ENCODE measurements around the gene APOC3. TPM values are rescaled to one million over a fixed set of nuclear protein-coding genes. Genes with fewer than 3 reads are reported as not detected.

The APOC3 gene
- total and polyA plus RNA-seq, 9 of the 15 experiments (the other 6 are each of a cell fraction or from before 2014, with no cell fraction given) = 1.1 TPM; not detected in 8

DNA sequence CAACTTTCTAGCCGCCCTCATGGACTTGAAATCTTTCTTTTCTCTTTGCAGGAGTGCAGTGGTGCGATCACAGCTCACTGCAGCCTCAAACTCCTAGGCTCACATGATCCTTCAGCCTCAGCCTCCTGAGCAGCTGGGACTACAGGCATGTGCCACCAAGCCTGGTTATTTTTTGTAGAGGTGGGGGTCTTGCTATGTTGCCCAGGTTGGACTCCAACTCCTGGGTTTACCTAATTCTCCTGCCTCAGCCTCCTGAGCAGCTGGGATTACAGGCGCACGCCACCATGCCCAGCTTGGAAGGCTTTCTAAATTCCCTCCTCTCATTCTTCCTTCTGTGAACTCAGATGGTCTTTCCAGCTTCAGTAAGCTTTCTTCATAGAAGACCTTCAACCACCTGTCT lies 12.4 kb downstream of the APOC3 start:
- no peak for FAIRE-seq
- TF ChIP-seq, protein P1, sequence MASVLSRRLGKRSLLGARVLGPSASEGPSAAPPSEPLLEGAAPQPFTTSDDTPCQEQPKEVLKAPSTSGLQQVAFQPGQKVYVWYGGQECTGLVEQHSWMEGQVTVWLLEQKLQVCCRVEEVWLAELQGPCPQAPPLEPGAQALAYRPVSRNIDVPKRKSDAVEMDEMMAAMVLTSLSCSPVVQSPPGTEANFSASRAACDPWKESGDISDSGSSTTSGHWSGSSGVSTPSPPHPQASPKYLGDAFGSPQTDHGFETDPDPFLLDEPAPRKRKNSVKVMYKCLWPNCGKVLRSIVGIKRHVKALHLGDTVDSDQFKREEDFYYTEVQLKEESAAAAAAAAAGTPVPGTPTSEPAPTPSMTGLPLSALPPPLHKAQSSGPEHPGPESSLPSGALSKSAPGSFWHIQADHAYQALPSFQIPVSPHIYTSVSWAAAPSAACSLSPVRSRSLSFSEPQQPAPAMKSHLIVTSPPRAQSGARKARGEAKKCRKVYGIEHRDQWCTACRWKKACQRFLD (CRISPR knock-in tag; IDR thresholded peaks at IDR 0.05) = no peak
- no peak for TF ChIP-seq SIN3A (IDR thresholded peaks at IDR 0.05; ENCODE audit: borderline replicate concordance in 2 of 2, control insufficient read depth in 1 of 2, low read depth in 2 of 2, low read length in 2 of 2)
- no peak for TF ChIP-seq ARID2 (IDR thresholded peaks at IDR 0.05)
- no peak for TF ChIP-seq EP300 (IDR thresholded peaks at IDR 0.05; ENCODE audit: low read length)
- TF ChIP-seq SRSF9 (IDR thresholded peaks at IDR 0.05; ENCODE audit: borderline replicate concordance, low read depth, low read length) = no peak
- no peak for TF ChIP-seq NUFIP1 (IDR thresholded peaks at IDR 0.05; ENCODE audit: partially characterized antibody)
- no peak for TF ChIP-seq SOX6 (IDR thresholded peaks at IDR 0.05)
- no peak for TF ChIP-seq BRD4 (IDR thresholded peaks at IDR 0.05)
- TF ChIP-seq KDM1A (IDR thresholded peaks at IDR 0.05) = no peak
- TF ChIP-seq, protein P2, sequence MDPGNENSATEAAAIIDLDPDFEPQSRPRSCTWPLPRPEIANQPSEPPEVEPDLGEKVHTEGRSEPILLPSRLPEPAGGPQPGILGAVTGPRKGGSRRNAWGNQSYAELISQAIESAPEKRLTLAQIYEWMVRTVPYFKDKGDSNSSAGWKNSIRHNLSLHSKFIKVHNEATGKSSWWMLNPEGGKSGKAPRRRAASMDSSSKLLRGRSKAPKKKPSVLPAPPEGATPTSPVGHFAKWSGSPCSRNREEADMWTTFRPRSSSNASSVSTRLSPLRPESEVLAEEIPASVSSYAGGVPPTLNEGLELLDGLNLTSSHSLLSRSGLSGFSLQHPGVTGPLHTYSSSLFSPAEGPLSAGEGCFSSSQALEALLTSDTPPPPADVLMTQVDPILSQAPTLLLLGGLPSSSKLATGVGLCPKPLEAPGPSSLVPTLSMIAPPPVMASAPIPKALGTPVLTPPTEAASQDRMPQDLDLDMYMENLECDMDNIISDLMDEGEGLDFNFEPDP (CRISPR knock-in tag; IDR thresholded peaks at IDR 0.05) = no peak
- TF ChIP-seq TRIM24 (IDR thresholded peaks at IDR 0.05) = no peak
- TF ChIP-seq, protein P3, sequence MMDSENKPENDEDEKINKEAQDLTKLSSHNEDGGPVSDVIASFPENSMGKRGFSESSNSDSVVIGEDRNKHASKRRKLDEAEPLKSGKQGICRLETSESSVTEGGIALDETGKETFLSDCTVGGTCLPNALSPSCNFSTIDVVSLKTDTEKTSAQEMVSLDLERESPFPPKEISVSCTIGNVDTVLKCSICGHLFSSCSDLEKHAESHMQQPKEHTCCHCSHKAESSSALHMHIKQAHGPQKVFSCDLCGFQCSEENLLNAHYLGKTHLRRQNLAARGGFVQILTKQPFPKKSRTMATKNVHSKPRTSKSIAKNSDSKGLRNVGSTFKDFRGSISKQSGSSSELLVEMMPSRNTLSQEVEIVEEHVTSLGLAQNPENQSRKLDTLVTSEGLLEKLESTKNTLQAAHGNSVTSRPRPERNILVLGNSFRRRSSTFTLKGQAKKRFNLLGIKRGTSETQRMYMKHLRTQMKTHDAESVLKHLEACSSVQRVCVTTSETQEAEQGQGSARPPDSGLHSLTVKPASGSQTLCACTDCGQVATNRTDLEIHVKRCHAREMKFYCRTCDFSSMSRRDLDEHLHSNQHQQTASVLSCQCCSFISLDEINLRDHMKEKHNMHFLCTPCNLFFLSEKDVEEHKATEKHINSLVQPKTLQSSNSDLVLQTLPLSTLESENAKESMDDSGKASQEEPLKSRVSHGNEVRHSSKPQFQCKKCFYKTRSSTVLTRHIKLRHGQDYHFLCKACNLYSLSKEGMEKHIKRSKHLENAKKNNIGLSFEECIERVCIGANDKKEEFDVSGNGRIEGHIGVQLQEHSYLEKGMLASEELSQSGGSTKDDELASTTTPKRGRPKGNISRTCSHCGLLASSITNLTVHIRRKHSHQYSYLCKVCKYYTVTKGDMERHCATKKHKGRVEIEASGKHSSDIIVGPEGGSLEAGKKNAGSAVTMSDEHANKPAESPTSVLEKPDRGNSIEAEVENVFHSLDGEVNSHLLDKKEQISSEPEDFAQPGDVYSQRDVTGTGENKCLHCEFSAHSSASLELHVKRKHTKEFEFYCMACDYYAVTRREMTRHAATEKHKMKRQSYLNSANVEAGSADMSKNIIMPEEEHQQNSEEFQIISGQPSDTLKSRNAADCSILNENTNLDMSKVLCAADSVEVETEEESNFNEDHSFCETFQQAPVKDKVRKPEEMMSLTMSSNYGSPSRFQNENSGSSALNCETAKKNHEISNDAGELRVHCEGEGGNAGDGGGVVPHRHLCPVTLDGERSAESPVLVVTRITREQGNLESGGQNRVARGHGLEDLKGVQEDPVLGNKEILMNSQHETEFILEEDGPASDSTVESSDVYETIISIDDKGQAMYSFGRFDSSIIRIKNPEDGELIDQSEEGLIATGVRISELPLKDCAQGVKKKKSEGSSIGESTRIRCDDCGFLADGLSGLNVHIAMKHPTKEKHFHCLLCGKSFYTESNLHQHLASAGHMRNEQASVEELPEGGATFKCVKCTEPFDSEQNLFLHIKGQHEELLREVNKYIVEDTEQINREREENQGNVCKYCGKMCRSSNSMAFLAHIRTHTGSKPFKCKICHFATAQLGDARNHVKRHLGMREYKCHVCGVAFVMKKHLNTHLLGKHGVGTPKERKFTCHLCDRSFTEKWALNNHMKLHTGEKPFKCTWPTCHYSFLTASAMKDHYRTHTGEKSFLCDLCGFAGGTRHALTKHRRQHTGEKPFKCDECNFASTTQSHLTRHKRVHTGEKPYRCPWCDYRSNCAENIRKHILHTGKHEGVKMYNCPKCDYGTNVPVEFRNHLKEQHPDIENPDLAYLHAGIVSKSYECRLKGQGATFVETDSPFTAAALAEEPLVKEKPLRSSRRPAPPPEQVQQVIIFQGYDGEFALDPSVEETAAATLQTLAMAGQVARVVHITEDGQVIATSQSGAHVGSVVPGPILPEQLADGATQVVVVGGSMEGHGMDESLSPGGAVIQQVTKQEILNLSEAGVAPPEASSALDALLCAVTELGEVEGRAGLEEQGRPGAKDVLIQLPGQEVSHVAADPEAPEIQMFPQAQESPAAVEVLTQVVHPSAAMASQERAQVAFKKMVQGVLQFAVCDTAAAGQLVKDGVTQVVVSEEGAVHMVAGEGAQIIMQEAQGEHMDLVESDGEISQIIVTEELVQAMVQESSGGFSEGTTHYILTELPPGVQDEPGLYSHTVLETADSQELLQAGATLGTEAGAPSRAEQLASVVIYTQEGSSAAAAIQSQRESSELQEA (IDR thresholded peaks at IDR 0.05; ENCODE audit: low read depth) = no peak
- no peak for TF ChIP-seq HLTF (IDR thresholded peaks at IDR 0.05)
- TF ChIP-seq ZNF785 (CRISPR knock-in tag; IDR thresholded peaks at IDR 0.05) = no peak

More for the DNA sequence above, 12.4 kb downstream of the APOC3 start:
- no peak overlapping the region for H3K4me3 ChIP-seq
- DNase-seq (ENCODE audit: extremely low read depth in 1 of 4, low spot score in 3 of 4) = no peak
- no peak overlapping the region for H3K27ac ChIP-seq (ENCODE audit: extremely low read depth, low read depth, low read length)
- H3K4me2 ChIP-seq (ENCODE audit: insufficient read depth, low read length) = no peak overlapping the region
- H3K36me3 ChIP-seq (ENCODE audit: control insufficient read depth, insufficient read depth, low read length) = peaks cover 33% of the 10 kb centered on the region; the same call in 2 of the 3 replicates
- in situ Hi-C loops (cut with MboI) (no loop called here), intact Hi-C loops (cut with micrococcal nuclease) (no loop called here)
- no peaks in the 10 kb centered on the region for H3K9me3 ChIP-seq (replicated peaks; ENCODE audit: control insufficient read depth, insufficient read depth, low read depth, low read length)
- H3K9me1 ChIP-seq (ENCODE audit: control insufficient read depth, insufficient read depth, low read length) = no peaks in the 10 kb centered on the region
- no peak for ATAC-seq
- ChIA-PET CTCF (ENCODE audit: low intra/inter-chr PET ratio) (no interaction called here), POLR2A (interaction anchor here (0.6 kb wide), 1 partner anchor 169 kb away, joined by 5 read pairs; no protein-coding TSS in a partner anchor)
- no peaks in the 10 kb centered on the region for H4K20me1 ChIP-seq (replicated peaks; ENCODE audit: control insufficient read depth, insufficient read depth, low read length)
- 72% methylated on average over 4 of the region's 4 CpGs for WGBS (ENCODE audit: insufficient coverage, low coverage, missing lambda C conversion rate)
- H3K4me1 ChIP-seq (replicated peaks in 1 of 2; ENCODE audit: control insufficient read depth in 2 of 2, insufficient read depth in 2 of 2, low read length in 2 of 2) = peaks cover 13 to 14% of the 10 kb centered on the region in 2 experiments; a peak in 4 of 5 replicates
- no peak overlapping the region for H3K9ac ChIP-seq (ENCODE audit: insufficient read depth in 1 of 2, low read depth in 2 of 2, low read length in 2 of 2)
- no peaks in the 10 kb centered on the region for H3K79me2 ChIP-seq (ENCODE audit: control insufficient read depth, insufficient read depth, low read length)
- no TSS peak for BruUV-seq (replicated peaks)
- H2AFZ ChIP-seq (ENCODE audit: low read depth, low read length) = no peak overlapping the region
- no peaks in the 10 kb centered on the region; a peak in 1 of 5 replicates for H3K27me3 ChIP-seq (ENCODE audit: control insufficient read depth in 2 of 2, insufficient read depth in 2 of 2, low read length in 2 of 2)

All from K562 (cell line).